SK-N-SH treated with all-trans-retinoic acid at 6 μM for 48 hours (cell line): Measurements from ENCODE around the gene NUP98.

ENCODE experiments used
- BACH2 ChIP-seq: fragments of 250-450 bp; sonication (Bioruptor Pico); IDR thresholded peaks from 2 replicates; pipeline ENCODE4 v1.9.0; 2021; ENCODE audit warnings: mild to moderate bottlenecking, borderline replicate concordance
- CSDC2 ChIP-seq: fragments of 250-450 bp; sonication (Bioruptor Pico); IDR thresholded peaks from 2 replicates; pipeline ENCODE4 v1.5.0; 2020; ENCODE audit warnings: mild to moderate bottlenecking, moderate library complexity
- ISL1 ChIP-seq: fragments of 250-450 bp; sonication (Bioruptor Pico); IDR thresholded peaks from 2 replicates; pipeline ENCODE4 v2.1.2; 2022; ENCODE audit warnings: mild to moderate bottlenecking, moderate library complexity
- SNAI2 ChIP-seq: fragments of 250-450 bp; sonication (Bioruptor Pico); IDR thresholded peaks from 2 replicates; pipeline ENCODE4 v1.5.0; 2020; ENCODE audit warnings: mild to moderate bottlenecking, moderate library complexity
- TCF4 ChIP-seq: fragments of 250-450 bp; sonication (Bioruptor Pico); IDR thresholded peaks from 2 replicates; pipeline ENCODE4 v1.8.0; 2021; ENCODE audit warnings: mild to moderate bottlenecking, moderate library complexity, borderline replicate concordance
- TOX ChIP-seq: fragments of 250-450 bp; sonication (Bioruptor Pico); IDR thresholded peaks from 2 replicates; pipeline ENCODE4 v1.8.0; 2021; ENCODE audit warnings: mild to moderate bottlenecking, moderate library complexity, borderline replicate concordance
- ZFP30 ChIP-seq: fragments of 450-650 bp; formaldehyde crosslinking; IDR thresholded peaks from 2 replicates; pipeline ENCODE4 v1.5.0; 2022; ENCODE audit warnings: mild to moderate bottlenecking, moderate library complexity
- ZNF565 ChIP-seq: fragments of 450-650 bp; formaldehyde crosslinking; conservative IDR thresholded peaks from 2 replicates; pipeline ENCODE4 v1.5.0; 2020; ENCODE audit warnings: low read depth, mild to moderate bottlenecking, moderate library complexity

DNA sequence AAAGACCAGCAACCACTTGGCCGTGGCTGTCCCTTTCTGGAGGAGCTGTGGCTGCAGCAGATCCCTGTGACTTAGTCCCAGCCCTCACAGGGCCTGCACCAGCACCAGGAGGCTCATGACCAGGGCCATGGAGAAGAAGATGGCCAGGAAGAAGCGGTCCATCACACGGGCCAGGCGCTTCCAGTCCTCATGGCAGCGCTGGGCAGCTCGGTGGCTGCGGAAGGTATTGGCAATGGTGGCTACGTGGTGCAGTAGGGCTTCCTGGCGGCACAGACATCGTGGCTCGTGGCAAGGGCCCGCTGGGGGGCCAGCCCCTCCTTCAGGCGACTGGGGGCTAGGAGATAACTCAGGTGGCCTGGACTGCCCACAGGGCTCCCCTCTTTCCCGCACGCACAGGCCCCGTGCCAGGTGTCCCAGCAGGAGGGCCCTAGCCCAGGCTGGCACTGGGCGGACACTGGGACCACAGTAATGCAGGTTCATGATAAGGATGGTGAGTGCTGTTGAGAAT, 131.3 kb downstream of the NUP98 start:
- TF ChIP-seq BACH2 (CRISPR knock-in tag) (no peak), SNAI2 (CRISPR knock-in tag) (no peak), TOX (CRISPR knock-in tag) (no peak), ISL1 (CRISPR knock-in tag) (no peak), CSDC2 (CRISPR knock-in tag) (no peak), ZFP30 (CRISPR knock-in tag) (no peak), TCF4 (CRISPR knock-in tag) (no peak), ZNF565 (CRISPR knock-in tag) (no peak)
